Gastrocnemius medialis (tissue), 4 donors: ENCODE measurements around the gene EXD3. TPM values are rescaled to one million over a fixed set of nuclear protein-coding genes. Genes with fewer than 3 reads are reported as not detected.
A peak's percentile ranks its signal among the peaks of the same experiment; 100 is the strongest.

Experiments used
- ATAC-seq, 2 donors: fragments of 150-250 bp; one replicate each; pipeline ENCODE4 v1.9.1; 2016
- DNase-seq, 2 donors: peaks; one replicate each; pipeline ENCODE4 v3.0.0-alpha.2; 2019
- H3K27ac ChIP-seq, 4 donors: fragments of 200-600 bp; sonication (generic); 1 replicate in 1 of 4; 2 replicates in 3 of 4; pipeline ENCODE4 v1.5.1; 2016 to 2018; ENCODE audit warnings: mild to moderate bottlenecking in 2 of 4, moderate library complexity in 1 of 4
- H3K27me3 ChIP-seq, 3 donors: fragments of 200-600 bp; sonication (generic) in 2 of 3; 1 replicate in 1 of 3; 2 replicates in 2 of 3; pipeline versions ENCODE4 v1.5.1 to v1.6.0; 2016 to 2019; ENCODE audit warnings: mild to moderate bottlenecking in 1 of 3, moderate library complexity in 1 of 3
- H3K36me3 ChIP-seq, 2 donors: fragments of 200-600 bp; sonication (generic) in 1 of 2; one replicate each; pipeline ENCODE4 v1.5.1; 2017 to 2018
- H3K4me1 ChIP-seq, 2 donors: fragments of 200-600 bp; sonication (generic) in 1 of 2; one replicate each; pipeline ENCODE4 v1.5.1; 2016 to 2017; ENCODE audit warnings: mild to moderate bottlenecking in 2 of 2
- H3K4me3 ChIP-seq, 4 donors: fragments of 200-600 bp; sonication (generic) in 3 of 4; 1 replicate in 1 of 4; 2 replicates in 3 of 4; pipeline ENCODE4 v1.5.1; 2016 to 2019; ENCODE audit warnings: mild to moderate bottlenecking in 2 of 4
- H3K9me3 ChIP-seq, 3 donors: fragments of 200-600 bp; sonication (generic) in 2 of 3; 1 replicate in 1 of 3; 2 replicates in 2 of 3; pipeline ENCODE4 v1.5.1; 2016 to 2019
- CTCF ChIP-seq, 5 experiments: fragments of 450-650 bp in 3 of 5; fragments of 200-600 bp in 2 of 5; sonication (generic) in 2 of 5; IDR thresholded peaks in 4 of 5; conservative IDR thresholded peaks in 1 of 5; 1 replicate in 4 of 5; 2 replicates in 1 of 5; pipeline ENCODE4 v1.5.1; 2016 to 2019; ENCODE audit warnings: antibody characterized with exemption in 5 of 5, mild to moderate bottlenecking in 3 of 5, moderate library complexity in 3 of 5
- POLR2A ChIP-seq, 2 donors: fragments of 450-650 bp; IDR thresholded peaks; one replicate each; pipeline ENCODE4 v1.6.1; 2017; ENCODE audit warnings: antibody characterized with exemption in 2 of 2, mild to moderate bottlenecking in 2 of 2, moderate library complexity in 2 of 2
- in situ Hi-C, 4 donors: fragments of 200-750 bp; cut with MboI; loops; one replicate each; pipeline versions ENCODE4 v1.15.0 to v1.8.0; 2017; ENCODE audit warnings: low sequenced_read_pairs in 4 of 4
- intact Hi-C: fragments of 100-400 bp; cut with DNase I; formaldehyde crosslinking; loops from one replicate; pipeline ENCODE4 v1.15.1; 2023; ENCODE audit warnings: low total_unique reads
- total RNA-seq, 4 donors: library from RNA; depleted of rRNA; stranded (reverse); fragments of >200 nt; gene quantifications; one replicate each; pipeline versions ENCODE4 v1.1.0 to v1.2.3, GENCODE V29; 2016

Gene EXD3
- total RNA-seq, 4 donors from 2014 or later, result 4.8 to 12.5 (median 6.4) TPM

- Histone ChIP-seq H3K36me3 (no peaks in the 10 kb centered on the region), H3K4me1 (peaks cover 14 to 29% of the 10 kb centered on the region in 2 donors), H3K27me3 (no peaks in the 10 kb centered on the region), H3K9me3 (no peaks in the 10 kb centered on the region), H3K4me3 (peak overlapping the region; percentile 69 to 91 (median 82)), H3K27ac (peak overlapping the region; percentile 48 to 75 (median 58))
- intact Hi-C loops (loop anchor here (1.0 to 10.0 kb wide), 4 partner anchors 22 to 939 kb away; partner anchors contain the start of genes MRPL41, NSMF and SEC16A), in situ Hi-C loops (loop anchor here in 3 of 4 donors (25.0 kb wide), 1 partner anchor 136 kb away; the partner anchor contains the start of gene TOR4A (in 3 of the 3))
- DNase-seq (no peak), ATAC-seq (peak; percentile 50 to 51)
- TF ChIP-seq POLR2A (IDR thresholded peaks at IDR 0.05) (no peak), CTCF (IDR thresholded peaks at IDR 0.05 in 4 of 5, conservative IDR thresholded peaks at IDR 0.05 in 1 of 5) (peak in 2 of 5 experiments; percentile 29)
Measured at GRCh38 chr9:137423514-137424291, 741 bp upstream of the EXD3 start.

GRCh38 chr9:137421838-137422603, 941 bp downstream of the EXD3 start:
- H3K4me1 ChIP-seq, result peaks cover 14 to 29% of the 10 kb centered on the region in 2 donors
- in situ Hi-C loops, result loop anchor here in 3 of 4 donors (25.0 kb wide), 1 partner anchor 135 kb away; the partner anchor contains the start of gene TOR4A (in 3 of the 3)

GRCh38 chr9:137417161-137418021, 5.6 kb downstream of the EXD3 start:
- in situ Hi-C loops (loop anchor here in 3 of 4 donors (25.0 kb wide), 1 partner anchor 130 kb away; the partner anchor contains the start of gene TOR4A (in 3 of the 3)), intact Hi-C loops (no loop called here)
- H3K27me3 ChIP-seq, result no peaks in the 10 kb centered on the region
- ATAC-seq (no peak), DNase-seq (no peak)
- TF ChIP-seq POLR2A (IDR thresholded peaks at IDR 0.05) (peak in 1 of 2 donors; percentile 52), CTCF (IDR thresholded peaks at IDR 0.05 in 4 of 5, conservative IDR thresholded peaks at IDR 0.05 in 1 of 5) (no peak)
- H3K9me3 ChIP-seq, result no peaks in the 10 kb centered on the region
- peaks cover 12 to 16% of the 10 kb centered on the region in 2 donors for H3K4me1 ChIP-seq
- no peaks in the 10 kb centered on the region for H3K36me3 ChIP-seq
- H3K4me3 ChIP-seq, result peak overlapping the region in 2 of 4 donors; percentile 5 to 51
- H3K27ac ChIP-seq, result peak overlapping the region in 2 of 4 donors; percentile 37 to 64

More at GRCh38 chr9:137421838-137422603, 941 bp downstream of the EXD3 start:
- no peaks in the 10 kb centered on the region for H3K9me3 ChIP-seq
- no peaks in the 10 kb centered on the region for H3K27me3 ChIP-seq
- ATAC-seq (no peak), DNase-seq (no peak)
- peak overlapping the region; percentile 68 to 81 (median 78) for H3K27ac ChIP-seq
- TF ChIP-seq POLR2A (IDR thresholded peaks at IDR 0.05) (no peak), CTCF (IDR thresholded peaks at IDR 0.05 in 4 of 5, conservative IDR thresholded peaks at IDR 0.05 in 1 of 5) (no peak)
- intact Hi-C loops, result loop anchor here (10.0 kb wide), 1 partner anchor 937 kb away; the partner anchor contains the start of gene SEC16A
- H3K4me3 ChIP-seq, result peak overlapping the region; percentile 74 to 91 (median 82)
- no peaks in the 10 kb centered on the region for H3K36me3 ChIP-seq
